ENCODE data around the gene CEP41. TPM values are rescaled to one million over a fixed set of nuclear protein-coding genes. Genes with fewer than 3 reads are reported as not detected.

The CEP41 gene
- total RNA-seq, 1 experiment from 2014 or later, result 14.0 TPM

GRCh38 chr7:130360518-130360917, 80.3 kb downstream of the CEP41 start:
- no peak for DNase-seq (ENCODE audit: unreplicated experiment)
- Mint-ChIP-seq H3K9me3 (ENCODE audit: unreplicated experiment) (peaks cover 15% of the 10 kb centered on the region), H3K36me3 (ENCODE audit: insufficient read depth, unreplicated experiment) (peaks cover 13% of the 10 kb centered on the region), H3K4me1 (ENCODE audit: insufficient read depth, unreplicated experiment) (peaks cover 36% of the 10 kb centered on the region), H3K27ac (ENCODE audit: low read depth, unreplicated experiment) (no peak overlapping the region), H3K4me3 (ENCODE audit: unreplicated experiment) (no peak overlapping the region), H3K27me3 (ENCODE audit: insufficient read depth, unreplicated experiment) (no peaks in the 10 kb centered on the region)
- intact Hi-C loops (cut with micrococcal nuclease), result no loop called here
- no TSS peak for BruUV-seq (replicated peaks)
- ChIA-PET POLR2A (interaction anchor here (1.6 kb wide), 1 partner anchor 68 kb away, joined by 7 read pairs; the partner anchor contains the start of gene CPA4), CTCF (no interaction called here)
- TF ChIP-seq CTCF (IDR thresholded peaks at IDR 0.05; ENCODE audit: unreplicated experiment), result no peak

- no peak for TF ChIP-seq CTCF (IDR thresholded peaks at IDR 0.05; ENCODE audit: unreplicated experiment)
- peak overlapping the region; percentile 83 for H3K27ac Mint-ChIP-seq (ENCODE audit: low read depth, unreplicated experiment)
- BruUV-seq (replicated peaks), result no TSS peak
- peaks cover 15% of the 10 kb centered on the region for H3K9me3 Mint-ChIP-seq (ENCODE audit: unreplicated experiment)
- CTCF ChIA-PET, result interaction anchor here (0.6 to 0.7 kb wide), 2 partner anchors 71 to 77 kb away, joined by 3 read pairs; no protein-coding TSS in a partner anchor
- no peaks in the 10 kb centered on the region for H3K27me3 Mint-ChIP-seq (ENCODE audit: insufficient read depth, unreplicated experiment)
- peaks cover 13% of the 10 kb centered on the region for H3K36me3 Mint-ChIP-seq (ENCODE audit: insufficient read depth, unreplicated experiment)
- POLR2A ChIA-PET, result interaction anchor here (0.6 to 1.6 kb wide), 4 partner anchors 12 to 497 kb away, joined by 3 to 7 read pairs (median 5); partner anchors contain the start of gene CPA4
- DNase-seq (ENCODE audit: unreplicated experiment), result peak; percentile 84
- intact Hi-C loops (cut with micrococcal nuclease), result loop anchor here (5.0 to 10.0 kb wide), 2 partner anchors 117 to 155 kb away; partner anchors contain the start of genes SSMEM1 and TMEM209
- peaks cover 42% of the 10 kb centered on the region for H3K4me1 Mint-ChIP-seq (ENCODE audit: insufficient read depth, unreplicated experiment)
- no peak overlapping the region for H3K4me3 Mint-ChIP-seq (ENCODE audit: unreplicated experiment)
Measured at GRCh38 chr7:130359276-130359857, 81.4 kb downstream of the CEP41 start.

GRCh38 chr7:130358471-130358870, 82.3 kb downstream of the CEP41 start:
- no TSS peak for BruUV-seq (replicated peaks)
- Mint-ChIP-seq H3K36me3 (ENCODE audit: insufficient read depth, unreplicated experiment) (peaks cover 13% of the 10 kb centered on the region), H3K4me3 (ENCODE audit: unreplicated experiment) (no peak overlapping the region), H3K4me1 (ENCODE audit: insufficient read depth, unreplicated experiment) (peaks cover 47% of the 10 kb centered on the region), H3K27ac (ENCODE audit: low read depth, unreplicated experiment) (no peak overlapping the region), H3K27me3 (ENCODE audit: insufficient read depth, unreplicated experiment) (no peaks in the 10 kb centered on the region), H3K9me3 (ENCODE audit: unreplicated experiment) (peaks cover 15% of the 10 kb centered on the region)
- no peak for DNase-seq (ENCODE audit: unreplicated experiment)
- no peak for TF ChIP-seq CTCF (IDR thresholded peaks at IDR 0.05; ENCODE audit: unreplicated experiment)
- CTCF ChIA-PET, result interaction anchor here (0.6 to 3.8 kb wide), 2 partner anchors 65 to 85 kb away, joined by 5 to 11 read pairs; partner anchors contain the start of gene CPA4
- intact Hi-C loops (cut with micrococcal nuclease), result loop anchor here (5.0 to 10.0 kb wide), 2 partner anchors 116 to 154 kb away; partner anchors contain the start of genes SSMEM1 and TMEM209
- POLR2A ChIA-PET, result interaction anchor here (0.6 to 1.5 kb wide), 3 partner anchors 13 to 498 kb away, joined by 3 to 5 read pairs (median 5); no protein-coding TSS in a partner anchor

GRCh38 chr7:130356876-130357611, 83.8 kb downstream of the CEP41 start:
- no TSS peak for BruUV-seq (replicated peaks)
- peak overlapping the region; percentile 50 for H3K4me3 Mint-ChIP-seq (ENCODE audit: unreplicated experiment)

More at GRCh38 chr7:130356876-130357611, 83.8 kb downstream of the CEP41 start:
- ChIA-PET CTCF (interaction anchor here (0.9 to 3.8 kb wide), 4 partner anchors 24 to 480 kb away, joined by 3 to 11 read pairs (median 3); partner anchors contain the start of gene CPA4), POLR2A (interaction anchor here (0.5 to 3.1 kb wide), 8 partner anchors 24 to 1617 kb away, joined by 3 to 26 read pairs (median 5); partner anchors contain the start of genes CPA4, KLHDC10 and TMEM209)
- no peaks in the 10 kb centered on the region for H3K27me3 Mint-ChIP-seq (ENCODE audit: insufficient read depth, unreplicated experiment)
- H3K36me3 Mint-ChIP-seq (ENCODE audit: insufficient read depth, unreplicated experiment), result peaks cover 13% of the 10 kb centered on the region
- H3K4me1 Mint-ChIP-seq (ENCODE audit: insufficient read depth, unreplicated experiment), result peaks cover 51% of the 10 kb centered on the region
- peak overlapping the region; percentile 68 for H3K27ac Mint-ChIP-seq (ENCODE audit: low read depth, unreplicated experiment)
- TF ChIP-seq CTCF (IDR thresholded peaks at IDR 0.05; ENCODE audit: unreplicated experiment), result no peak
- peak; percentile 96 for DNase-seq (ENCODE audit: unreplicated experiment)
- peaks cover 15% of the 10 kb centered on the region for H3K9me3 Mint-ChIP-seq (ENCODE audit: unreplicated experiment)
- intact Hi-C loops (cut with micrococcal nuclease), result loop anchor here (2.0 to 10.0 kb wide), 3 partner anchors 64 to 152 kb away; partner anchors contain the start of genes CPA4, SSMEM1 and TMEM209

All from MCF 10A (cell line).